MCF 10A (cell line): Measurements from ENCODE around the gene SCYL2. TPM values are rescaled to one million over a fixed set of nuclear protein-coding genes. Genes with fewer than 3 reads are reported as not detected.
A peak's percentile ranks its signal among the peaks of the same experiment; 100 is the strongest.
"Not testable (repeated sequence)": the region's sequence is repeated elsewhere in the genome, so short reads cannot be mapped to it uniquely, and the experiment has no call there.

ENCODE experiments used
- BruUV-seq: library from RNA; stranded (reverse); fragments of 400-500 nt; replicated peaks from 2 replicates; lab custom pipeline; 2021; lab: Mats Ljungman, UMichigan
- CTCF ChIA-PET: fragments of 300-600 bp; sonication (Branson Sonifier 250); formaldehyde crosslinking; extraction: SDS; loops from one replicate; lab custom pipeline; 2021; ENCODE audit warnings: antibody characterized with exemption, inconsistent platforms; lab: Yijun Ruan, JAX
- POLR2A ChIA-PET: fragments of 300-600, 350-650 bp; sonication (Branson Sonifier 250); formaldehyde crosslinking; extraction: SDS; loops from one replicate; lab custom pipeline; 2020; ENCODE audit warnings: antibody characterized with exemption, inconsistent platforms; lab: Yijun Ruan, JAX
- DNase-seq: peaks from one replicate; pipeline ENCODE4 v3.0.0-alpha.2; 2018; ENCODE audit not compliant: unreplicated experiment
- H3K27ac Mint-ChIP-seq: one replicate; pipeline ENCODE4 v1.8.0; 2022; ENCODE audit warnings: mild to moderate bottlenecking, low read depth, mixed read lengths; ENCODE audit not compliant: unreplicated experiment
- H3K27me3 Mint-ChIP-seq: one replicate; pipeline ENCODE4 v1.8.0; 2022; ENCODE audit warnings: mixed read lengths; ENCODE audit not compliant: insufficient read depth, unreplicated experiment
- H3K36me3 Mint-ChIP-seq: one replicate; pipeline ENCODE4 v1.8.0; 2022; ENCODE audit warnings: mild to moderate bottlenecking, moderate library complexity, mixed read lengths; ENCODE audit not compliant: insufficient read depth, unreplicated experiment
- H3K4me1 Mint-ChIP-seq: one replicate; pipeline ENCODE4 v1.8.0; 2022; ENCODE audit warnings: mixed read lengths; ENCODE audit not compliant: insufficient read depth, unreplicated experiment
- H3K4me3 Mint-ChIP-seq: one replicate; pipeline ENCODE4 v1.8.0; 2022; ENCODE audit warnings: mild to moderate bottlenecking, moderate library complexity, mixed read lengths; ENCODE audit not compliant: unreplicated experiment
- H3K9me3 Mint-ChIP-seq: one replicate; pipeline ENCODE4 v1.8.0; 2022; ENCODE audit warnings: mixed read lengths; ENCODE audit not compliant: unreplicated experiment
- CTCF ChIP-seq: fragments of 200-600 bp; IDR thresholded peaks from one replicate; pipeline ENCODE4 v1.8.0; 2022; ENCODE audit warnings: antibody characterized with exemption, mild to moderate bottlenecking; ENCODE audit not compliant: unreplicated experiment
- intact Hi-C: fragments of 100-400 bp; cut with micrococcal nuclease; formaldehyde crosslinking; loops from 2 replicates; pipeline ENCODE4 v1.14.1; 2022
- total RNA-seq: library from RNA; stranded (reverse); gene quantifications from 2 replicates; pipeline ENCODE4 v1.2.3, GENCODE V29; 2022

The SCYL2 gene
- total RNA-seq, 1 experiment from 2014 or later = 52.8 TPM

GRCh38 chr12:100258127-100258526 lies 8.8 kb upstream of the SCYL2 start:
- Mint-ChIP-seq H3K27me3 (no peaks in the 10 kb centered on the region), H3K9me3 (no peaks in the 10 kb centered on the region), H3K4me1 (peaks cover 7% of the 10 kb centered on the region), H3K27ac (no peak overlapping the region), H3K4me3 (no peak overlapping the region), H3K36me3 (no peaks in the 10 kb centered on the region)
- no TSS peak for BruUV-seq
- POLR2A ChIA-PET = interaction anchor here (0.7 kb wide), 1 partner anchor 36 kb away, joined by 4 read pairs; no protein-coding TSS in a partner anchor
- TF ChIP-seq CTCF = no peak
- CTCF ChIA-PET = interaction anchor here (0.7 kb wide), 1 partner anchor 66 kb away, joined by 3 read pairs; no protein-coding TSS in a partner anchor
- intact Hi-C loops = no loop called here
- DNase-seq = no peak

GRCh38 chr12:100263131-100263530 lies 3.8 kb upstream of the SCYL2 start:
- CTCF ChIA-PET = interaction anchor here (0.6 to 1.5 kb wide), 3 partner anchors 33 to 166 kb away, joined by 4 read pairs; no protein-coding TSS in a partner anchor
- no peak overlapping the region for H3K4me3 Mint-ChIP-seq
- no peaks in the 10 kb centered on the region for H3K4me1 Mint-ChIP-seq

GRCh38 chr12:100265107-100265506 lies 1.9 kb upstream of the SCYL2 start:
- ChIA-PET CTCF (interaction anchor here (0.6 to 0.7 kb wide), 2 partner anchors 86 to 1840 kb away, joined by 3 to 5 read pairs; no protein-coding TSS in a partner anchor), POLR2A (interaction anchor here (1.1 to 3.6 kb wide), 2 partner anchors 9 to 25 kb away, joined by 3 to 15 read pairs; no protein-coding TSS in a partner anchor)
- intact Hi-C loops, H3K27ac Mint-ChIP-seq, H3K36me3 Mint-ChIP-seq, H3K4me3 Mint-ChIP-seq, H3K27me3 Mint-ChIP-seq, BruUV-seq, DNase-seq, H3K9me3 Mint-ChIP-seq: not testable (repeated sequence)
- peaks cover 13% of the 10 kb centered on the region for H3K4me1 Mint-ChIP-seq

More at GRCh38 chr12:100263131-100263530, 3.8 kb upstream of the SCYL2 start:
- DNase-seq = no peak
- Mint-ChIP-seq H3K27me3 (no peaks in the 10 kb centered on the region), H3K9me3 (no peaks in the 10 kb centered on the region), H3K27ac (no peak overlapping the region), H3K36me3 (no peaks in the 10 kb centered on the region)
- POLR2A ChIA-PET = no interaction called here
- intact Hi-C loops = no loop called here
- TF ChIP-seq CTCF = no peak
- BruUV-seq = no TSS peak

GRCh38 chr12:100265732-100266584 lies 1.0 kb upstream of the SCYL2 start:
- POLR2A ChIA-PET = interaction anchor here (0.6 to 3.6 kb wide), 5 partner anchors 10 to 1514 kb away, joined by 3 to 21 read pairs (median 15); no protein-coding TSS in a partner anchor

More at GRCh38 chr12:100265732-100266584, 1.0 kb upstream of the SCYL2 start:
- TF ChIP-seq CTCF = no peak
- Mint-ChIP-seq H3K36me3 (no peaks in the 10 kb centered on the region), H3K4me3 (peak overlapping the region; percentile 99), H3K27me3 (no peaks in the 10 kb centered on the region), H3K4me1 (peaks cover 13% of the 10 kb centered on the region), H3K9me3 (no peaks in the 10 kb centered on the region), H3K27ac (no peak overlapping the region)
- intact Hi-C loops = no loop called here
- BruUV-seq = TSS peak; percentile 54
- no peak for DNase-seq
- CTCF ChIA-PET = interaction anchor here (0.5 to 1.7 kb wide), 4 partner anchors 17 to 290 kb away, joined by 3 to 7 read pairs (median 4); no protein-coding TSS in a partner anchor
